Endodermal cell (in vitro differentiated cells): Measurements from ENCODE around the gene NOS1AP. TPM values are rescaled to one million over a fixed set of nuclear protein-coding genes. Genes with fewer than 3 reads are reported as not detected.
A peak's percentile ranks its signal among the peaks of the same experiment; 100 is the strongest.

Source experiments
- DNase-seq: peaks from one replicate; pipeline ENCODE4 v3.0.0-alpha.2; 2017
- H3K27ac ChIP-seq: 2 replicates; pipeline ENCODE4 v1.5.1; 2013; ENCODE audit warnings: mild to moderate bottlenecking, low read depth, low read length, moderate library complexity
- H3K27me3 ChIP-seq: 2 replicates; pipeline ENCODE4 v1.6.1; 2013; ENCODE audit warnings: mild to moderate bottlenecking, low read length, moderate library complexity; ENCODE audit not compliant: insufficient read depth, control insufficient read depth, poor library complexity, severe bottlenecking
- H3K36me3 ChIP-seq: 2 replicates; pipeline ENCODE4 v1.7.0; 2013; ENCODE audit warnings: mild to moderate bottlenecking, low read length, moderate library complexity; ENCODE audit not compliant: control insufficient read depth, insufficient read depth
- H3K4me1 ChIP-seq: one replicate; pipeline ENCODE4 v1.7.0; 2013; ENCODE audit warnings: low read length; ENCODE audit not compliant: control insufficient read depth, insufficient read depth
- H3K4me3 ChIP-seq: 2 replicates; pipeline ENCODE4 v1.5.1; 2013; ENCODE audit warnings: mild to moderate bottlenecking, low read length, moderate library complexity
- H3K9ac ChIP-seq: 2 replicates; pipeline ENCODE4 v1.6.1; 2013; ENCODE audit warnings: mild to moderate bottlenecking, low read length, moderate library complexity; ENCODE audit not compliant: poor library complexity, severe bottlenecking; ENCODE audit errors: extremely low read depth
- H3K9me3 ChIP-seq: 2 replicates; pipeline ENCODE4 v1.6.1; 2013; ENCODE audit warnings: mild to moderate bottlenecking, low read length, moderate library complexity; ENCODE audit not compliant: control insufficient read depth
- H3K27ac Mint-ChIP-seq: 2 replicates; pipeline ENCODE4 v1.8.0; 2020; ENCODE audit warnings: mixed read lengths
- H3K27me3 Mint-ChIP-seq: 2 replicates; pipeline ENCODE4 v1.8.0; 2021; ENCODE audit warnings: mild to moderate bottlenecking, mixed read lengths; ENCODE audit not compliant: insufficient read depth
- H3K36me3 Mint-ChIP-seq: 2 replicates; pipeline ENCODE4 v1.8.0; 2020; ENCODE audit warnings: low read depth, mixed read lengths
- H3K4me1 Mint-ChIP-seq: 2 replicates; pipeline ENCODE4 v1.8.0; 2020; ENCODE audit warnings: mixed read lengths
- H3K4me3 Mint-ChIP-seq: 2 replicates; pipeline ENCODE4 v1.8.0; 2020; ENCODE audit warnings: mild to moderate bottlenecking, moderate library complexity, mixed read lengths
- H3K9me3 Mint-ChIP-seq: 2 replicates; pipeline ENCODE4 v1.8.0; 2020; ENCODE audit warnings: mild to moderate bottlenecking, mixed read lengths
- WGBS, 2 experiments: methylation state at CpG; one replicate each; pipeline versions ENCODE4 v1.1.5 to v1.1.7; 2013; ENCODE audit warnings: missing lambda C conversion rate in 2 of 2, mixed read lengths in 1 of 2; ENCODE audit not compliant: insufficient coverage in 1 of 2, insufficient read length in 1 of 2; 5-methylcytosine and 5-hydroxymethylcytosine counted together
- total RNA-seq, 2 donors: library from RNA; stranded (reverse); fragmentation: NEBNext Ultra II Directional in 1 of 2; extraction: Animal tissue kit (Norgen Biotek cat#: 25700) in 1 of 2; gene quantifications; 2 replicates in 1 of 2; 3 replicates in 1 of 2; pipeline ENCODE4 v1.2.1, GENCODE V29; 2021
- TF ChIP-seq, protein P1 (sequence below): fragments of 200-600 bp; sonication (generic); conservative IDR thresholded peaks from 2 replicates; pipeline ENCODE4 v1.5.0; 2021; ENCODE audit warnings: antibody characterized with exemption, mild to moderate bottlenecking

NOS1AP gene
- total RNA-seq, 2 donors from 2014 or later: 4.8 to 5.9 TPM

DNA sequence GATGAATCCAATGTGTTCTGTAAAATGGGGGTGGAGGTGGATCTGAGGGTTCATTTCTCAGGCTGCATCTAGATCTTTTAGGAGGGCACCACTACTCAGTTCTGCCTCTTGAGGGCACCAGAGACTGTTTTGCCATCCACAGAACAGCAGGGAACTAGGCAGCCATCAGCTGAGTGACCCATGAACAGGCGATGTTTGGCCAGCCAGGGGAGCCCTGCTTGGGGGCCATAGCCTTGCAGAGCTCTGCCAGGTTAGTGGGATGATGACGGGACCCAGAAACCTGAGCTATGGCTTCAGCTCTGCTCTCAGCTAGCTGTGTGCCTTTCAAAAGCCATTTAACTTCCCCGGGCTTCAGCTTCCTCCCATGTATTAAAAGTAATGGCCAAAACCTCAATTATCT is 13.4 kb upstream of the NOS1AP start:
- Mint-ChIP-seq H3K27ac (no peak overlapping the region), H3K4me3 (no peak overlapping the region), H3K9me3 (no peaks in the 10 kb centered on the region), H3K27me3 (peaks cover 15% of the 10 kb centered on the region), H3K4me1 (no peaks in the 10 kb centered on the region), H3K36me3 (no peaks in the 10 kb centered on the region)
- peak; percentile 93 for DNase-seq
- no peak overlapping the region for H3K27ac ChIP-seq
- H3K4me3 ChIP-seq: no peak overlapping the region
- 40 to 64% methylated on average over 2 to 3 of the region's 3 CpGs for WGBS, 2 experiments
- H3K27me3 ChIP-seq: peaks cover 26% of the 10 kb centered on the region
- no peaks in the 10 kb centered on the region for H3K36me3 ChIP-seq
- H3K4me1 ChIP-seq: no peaks in the 10 kb centered on the region
- H3K9ac ChIP-seq: no peak overlapping the region
- H3K9me3 ChIP-seq: no peaks in the 10 kb centered on the region
- TF ChIP-seq, protein P1, sequence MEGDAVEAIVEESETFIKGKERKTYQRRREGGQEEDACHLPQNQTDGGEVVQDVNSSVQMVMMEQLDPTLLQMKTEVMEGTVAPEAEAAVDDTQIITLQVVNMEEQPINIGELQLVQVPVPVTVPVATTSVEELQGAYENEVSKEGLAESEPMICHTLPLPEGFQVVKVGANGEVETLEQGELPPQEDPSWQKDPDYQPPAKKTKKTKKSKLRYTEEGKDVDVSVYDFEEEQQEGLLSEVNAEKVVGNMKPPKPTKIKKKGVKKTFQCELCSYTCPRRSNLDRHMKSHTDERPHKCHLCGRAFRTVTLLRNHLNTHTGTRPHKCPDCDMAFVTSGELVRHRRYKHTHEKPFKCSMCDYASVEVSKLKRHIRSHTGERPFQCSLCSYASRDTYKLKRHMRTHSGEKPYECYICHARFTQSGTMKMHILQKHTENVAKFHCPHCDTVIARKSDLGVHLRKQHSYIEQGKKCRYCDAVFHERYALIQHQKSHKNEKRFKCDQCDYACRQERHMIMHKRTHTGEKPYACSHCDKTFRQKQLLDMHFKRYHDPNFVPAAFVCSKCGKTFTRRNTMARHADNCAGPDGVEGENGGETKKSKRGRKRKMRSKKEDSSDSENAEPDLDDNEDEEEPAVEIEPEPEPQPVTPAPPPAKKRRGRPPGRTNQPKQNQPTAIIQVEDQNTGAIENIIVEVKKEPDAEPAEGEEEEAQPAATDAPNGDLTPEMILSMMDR: peak; percentile 97

GRCh38 chr1:162056579-162056978 is 12.9 kb upstream of the NOS1AP start:
- Histone ChIP-seq H3K9me3 (no peaks in the 10 kb centered on the region), H3K36me3 (no peaks in the 10 kb centered on the region), H3K9ac (no peak overlapping the region), H3K27ac (no peak overlapping the region), H3K4me1 (no peaks in the 10 kb centered on the region), H3K4me3 (no peak overlapping the region), H3K27me3 (peaks cover 26% of the 10 kb centered on the region)
- Mint-ChIP-seq H3K27ac (no peak overlapping the region), H3K4me1 (no peaks in the 10 kb centered on the region), H3K27me3 (peaks cover 15% of the 10 kb centered on the region), H3K9me3 (no peaks in the 10 kb centered on the region), H3K4me3 (no peak overlapping the region), H3K36me3 (no peaks in the 10 kb centered on the region)
- DNase-seq: no peak
- TF ChIP-seq, protein P1: no peak
- WGBS, 2 experiments: 99% methylated on average over 3 of the region's 3 CpGs; no CpG with 5 or more reads in 1 of the 2 experiments

GRCh38 chr1:162059721-162060120 is 9.8 kb upstream of the NOS1AP start:
- 88 to 100% methylated on average over 2 to 3 of the region's 3 CpGs for WGBS, 2 experiments
- H3K4me1 ChIP-seq: no peaks in the 10 kb centered on the region
- Mint-ChIP-seq H3K27me3 (peaks cover 8% of the 10 kb centered on the region), H3K36me3 (no peaks in the 10 kb centered on the region), H3K9me3 (no peaks in the 10 kb centered on the region), H3K27ac (no peak overlapping the region), H3K4me1 (peaks cover 4% of the 10 kb centered on the region), H3K4me3 (no peak overlapping the region)
- H3K9me3 ChIP-seq: no peaks in the 10 kb centered on the region
- no peak for DNase-seq
- no peak overlapping the region for H3K4me3 ChIP-seq
- H3K9ac ChIP-seq: no peak overlapping the region
- TF ChIP-seq, protein P1: no peak
- no peaks in the 10 kb centered on the region for H3K36me3 ChIP-seq
- no peak overlapping the region for H3K27ac ChIP-seq
- H3K27me3 ChIP-seq: peaks cover 26% of the 10 kb centered on the region
